GM12865 (cell line): ENCODE measurements around the gene APOBEC3G.

ENCODE experiments used
- DNase-seq: peaks from one replicate; pipeline ENCODE4 v3.0.0; 2010; ENCODE audit warnings: low read depth
- H3K4me3 ChIP-seq: 2 replicates; pipeline ENCODE4 v1.5.1; 2011; ENCODE audit warnings: mild to moderate bottlenecking, low read depth, low read length, control low read depth
- CTCF ChIP-seq: IDR thresholded peaks from 2 replicates; pipeline ENCODE4 v1.5.1; 2011; ENCODE audit warnings: low read length, control low read depth, low read depth, inconsistent platforms; ENCODE audit not compliant: insufficient read depth; ENCODE audit errors: missing control alignments

APOBEC3G gene

GRCh38 chr22:39081598-39081997, 4.5 kb downstream of the APOBEC3G start:
- no peak for DNase-seq
- H3K4me3 ChIP-seq, result no peak overlapping the region
- no peak for TF ChIP-seq CTCF

GRCh38 chr22:39083212-39084165, 6.4 kb downstream of the APOBEC3G start:
- TF ChIP-seq CTCF, result no peak
- no peak for DNase-seq

GRCh38 chr22:39084666-39085065, 7.6 kb downstream of the APOBEC3G start:
- no peak for TF ChIP-seq CTCF

More at GRCh38 chr22:39083212-39084165, 6.4 kb downstream of the APOBEC3G start:
- no peak overlapping the region for H3K4me3 ChIP-seq

GRCh38 chr22:39087098-39087497, 10.0 kb downstream of the APOBEC3G start:
- no peak for TF ChIP-seq CTCF
- no peak overlapping the region for H3K4me3 ChIP-seq
- DNase-seq, result no peak

More at GRCh38 chr22:39084666-39085065, 7.6 kb downstream of the APOBEC3G start:
- H3K4me3 ChIP-seq, result no peak overlapping the region
- DNase-seq, result no peak

GRCh38 chr22:39087881-39088684, 11.0 kb downstream of the APOBEC3G start:
- no peak for TF ChIP-seq CTCF
- H3K4me3 ChIP-seq, result no peak overlapping the region
- no peak for DNase-seq

GRCh38 chr22:39088685-39089032, 11.6 kb downstream of the APOBEC3G start:
- TF ChIP-seq CTCF, result no peak
- H3K4me3 ChIP-seq, result no peak overlapping the region
- no peak for DNase-seq
